CD4-positive, alpha-beta T cell treated with Interferon alpha-2 for 1 hour (primary cell): ENCODE data around the gene RGS9.
A peak's percentile ranks its signal among the peaks of the same experiment; 100 is the strongest.
"Not testable (repeated sequence)": the region's sequence is repeated elsewhere in the genome, so short reads cannot be mapped to it uniquely, and the experiment has no call there.

Experiments
- DNase-seq, 2 donors: peaks; one replicate each; pipeline ENCODE4 v3.0.0-alpha.2; 2020 to 2022

The RGS9 gene

GRCh38 chr17:65185062-65185461 is 47.9 kb downstream of the RGS9 start:
- DNase-seq: no peak

GRCh38 chr17:65185668-65186382 is 48.7 kb downstream of the RGS9 start:
- no peak for DNase-seq

GRCh38 chr17:65190467-65191097 is 53.4 kb downstream of the RGS9 start:
- no peak for DNase-seq

- no peak for DNase-seq
These were observed 54.9 kb downstream of the RGS9 start for GRCh38 chr17:65191811-65192740.

GRCh38 chr17:65193305-65193704 is 56.1 kb downstream of the RGS9 start:
- no peak for DNase-seq

- no peak for DNase-seq
These were observed 56.6 kb downstream of the RGS9 start for GRCh38 chr17:65193716-65194293.

GRCh38 chr17:65194670-65195334 is 57.6 kb downstream of the RGS9 start:
- DNase-seq: no peak

GRCh38 chr17:65195716-65196115 is 58.5 kb downstream of the RGS9 start:
- no peak for DNase-seq

GRCh38 chr17:65196617-65197016 is 59.4 kb downstream of the RGS9 start:
- DNase-seq: no peak

GRCh38 chr17:65197201-65197600 is 60.0 kb downstream of the RGS9 start:
- DNase-seq: no peak

- DNase-seq: peak; percentile 7 to 70
These were observed 61.6 kb downstream of the RGS9 start for GRCh38 chr17:65198653-65199382.

GRCh38 chr17:65201331-65201730 is 64.2 kb downstream of the RGS9 start:
- no peak for DNase-seq

GRCh38 chr17:65202844-65203571 is 65.8 kb downstream of the RGS9 start:
- DNase-seq: no peak

- DNase-seq: no peak
These were observed 66.8 kb downstream of the RGS9 start for GRCh38 chr17:65204001-65204400.

- no peak for DNase-seq
These were observed 68.5 kb downstream of the RGS9 start for GRCh38 chr17:65205655-65206054.

- DNase-seq: not testable (repeated sequence)
These were observed 70.3 kb downstream of the RGS9 start for GRCh38 chr17:65207448-65207847.

GRCh38 chr17:65208717-65209116 is 71.5 kb downstream of the RGS9 start:
- no peak for DNase-seq

- DNase-seq: no peak
These were observed 81.1 kb downstream of the RGS9 start for GRCh38 chr17:65218261-65218660.

- no peak for DNase-seq
These were observed 82.0 kb downstream of the RGS9 start for GRCh38 chr17:65219124-65219523.

- no peak for DNase-seq
These were observed 82.5 kb downstream of the RGS9 start for GRCh38 chr17:65219707-65220106.

GRCh38 chr17:65220732-65221131 is 83.6 kb downstream of the RGS9 start:
- DNase-seq: no peak
